Measurements from ENCODE around the gene LMX1A. TPM values are rescaled to one million over a fixed set of nuclear protein-coding genes. Genes with fewer than 3 reads are reported as not detected.

LMX1A gene
- total RNA-seq, 1 experiment from 2014 or later: not detected

DNA sequence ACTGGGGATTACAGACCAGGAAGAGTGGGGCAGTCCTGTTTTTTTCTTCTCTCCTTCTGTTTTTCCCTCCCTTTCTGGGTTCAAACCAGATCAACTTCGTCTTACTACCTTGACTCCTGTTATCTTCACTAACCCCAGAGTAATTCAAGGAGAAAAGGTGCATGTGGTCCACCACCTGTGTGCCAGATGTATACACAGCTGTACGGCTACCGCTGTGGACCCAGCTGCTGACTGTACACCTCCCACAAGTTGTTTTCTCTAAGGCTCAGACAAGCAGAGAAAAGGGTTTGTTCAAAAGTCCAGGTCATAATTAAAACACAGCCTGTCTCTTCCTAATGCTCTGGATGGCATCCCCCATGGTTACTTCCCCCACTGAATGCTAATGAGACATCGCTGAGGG lies 102.1 kb downstream of the LMX1A start:
- Histone ChIP-seq H3K4me1 (replicated peaks) (no peaks in the 10 kb centered on the region), H3K36me3 (no peaks in the 10 kb centered on the region), H3K4me3 (no peak overlapping the region), H3K27me3 (replicated peaks) (no peaks in the 10 kb centered on the region), H3K9me3 (replicated peaks) (no peaks in the 10 kb centered on the region), H3K27ac (no peak overlapping the region)
- DNase-seq (ENCODE audit: low read depth in 1 of 2, low spot score in 2 of 2): no peak

DNA sequence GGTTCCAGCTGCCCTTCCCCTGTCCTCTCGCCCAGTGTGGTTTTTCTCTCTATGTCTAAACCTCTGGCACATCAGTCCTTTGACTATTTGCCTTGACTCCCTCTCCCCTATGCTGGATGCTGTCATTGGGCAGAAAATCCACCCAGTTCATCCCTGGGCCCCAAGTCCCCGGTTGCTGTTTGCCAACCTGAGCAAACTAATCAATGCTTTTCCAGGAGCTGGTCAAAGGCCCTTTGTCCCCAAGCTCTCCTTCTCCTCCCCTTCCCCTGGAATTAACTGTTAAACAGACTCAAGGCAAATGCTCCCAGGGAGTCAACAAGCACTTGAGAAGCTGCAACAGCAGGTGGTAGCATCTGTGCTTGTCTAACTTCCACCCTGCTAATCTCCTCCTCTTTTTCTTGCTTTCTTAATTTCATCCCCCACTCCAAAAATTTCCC lies 102.7 kb downstream of the LMX1A start:
- DNase-seq (ENCODE audit: low read depth in 1 of 2, low spot score in 2 of 2): no peak
- H3K4me1 ChIP-seq (replicated peaks): no peaks in the 10 kb centered on the region
- no peaks in the 10 kb centered on the region for H3K36me3 ChIP-seq
- no peak overlapping the region for H3K4me3 ChIP-seq
- H3K27me3 ChIP-seq (replicated peaks): no peaks in the 10 kb centered on the region
- H3K9me3 ChIP-seq (replicated peaks): no peaks in the 10 kb centered on the region; the same call in 1 of the 2 replicates
- no peak overlapping the region for H3K27ac ChIP-seq

DNA sequence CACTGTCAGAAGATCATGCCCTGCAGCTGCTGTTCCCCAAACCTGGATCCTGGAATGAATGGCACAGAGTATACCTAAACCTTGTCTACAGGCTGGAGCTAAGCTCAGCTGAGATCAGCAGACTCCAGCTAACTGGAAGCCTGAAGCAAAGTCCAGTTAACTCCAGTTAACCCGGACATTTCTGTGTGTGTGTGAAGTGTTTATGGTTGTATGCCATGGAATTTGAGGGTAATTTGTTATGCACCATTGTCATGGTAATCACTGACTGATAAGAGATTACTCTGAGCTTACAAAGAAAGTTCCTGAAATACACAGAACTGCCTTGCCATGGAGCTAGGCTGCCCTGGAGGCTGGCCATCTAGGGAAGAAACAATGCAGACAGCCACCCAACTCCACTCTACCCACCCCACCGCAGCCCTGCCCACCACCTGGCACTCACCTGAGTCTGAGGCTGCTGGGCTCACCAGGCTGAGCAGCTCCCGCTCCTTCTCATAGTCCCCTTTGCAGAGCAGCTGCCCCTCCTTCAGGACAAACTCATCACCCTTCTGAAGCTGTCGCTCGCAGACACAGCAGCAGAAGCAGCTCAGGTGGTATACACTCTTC lies 107.4 kb downstream of the LMX1A start:
- H3K36me3 ChIP-seq: no peaks in the 10 kb centered on the region
- H3K4me1 ChIP-seq (replicated peaks): no peaks in the 10 kb centered on the region
- no peak for DNase-seq (ENCODE audit: low read depth in 1 of 2, low spot score in 2 of 2)
- no peaks in the 10 kb centered on the region for H3K27me3 ChIP-seq (replicated peaks)
- no peak overlapping the region for H3K4me3 ChIP-seq
- no peaks in the 10 kb centered on the region; the same call in 1 of the 2 replicates for H3K9me3 ChIP-seq (replicated peaks)
- no peak overlapping the region for H3K27ac ChIP-seq

DNA sequence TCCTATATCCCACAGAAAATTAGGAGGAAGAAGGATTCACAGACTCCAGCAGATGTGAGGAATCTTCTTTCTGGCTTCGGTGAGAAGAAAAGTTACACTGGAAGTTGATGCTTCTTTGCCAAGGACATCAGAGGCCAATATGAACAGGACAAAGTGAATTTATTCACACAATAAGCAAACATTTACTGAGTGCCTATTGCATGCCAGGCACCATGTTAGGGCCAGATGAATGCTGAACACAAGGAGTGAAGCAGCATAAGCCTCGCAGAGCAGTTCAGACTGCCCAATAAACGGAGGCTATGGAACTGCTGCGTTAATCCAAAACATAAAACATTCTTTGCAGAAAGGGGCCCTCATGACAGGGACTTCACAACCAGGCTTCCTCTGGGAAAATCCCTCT lies 114.6 kb downstream of the LMX1A start:
- Histone ChIP-seq H3K9me3 (replicated peaks) (no peaks in the 10 kb centered on the region), H3K4me1 (replicated peaks) (no peaks in the 10 kb centered on the region), H3K27ac (no peak overlapping the region), H3K36me3 (no peaks in the 10 kb centered on the region), H3K27me3 (replicated peaks) (peaks cover 6% of the 10 kb centered on the region; the same call in 1 of the 2 replicates), H3K4me3 (no peak overlapping the region)
- DNase-seq (ENCODE audit: low read depth in 1 of 2, low spot score in 2 of 2): no peak

DNA sequence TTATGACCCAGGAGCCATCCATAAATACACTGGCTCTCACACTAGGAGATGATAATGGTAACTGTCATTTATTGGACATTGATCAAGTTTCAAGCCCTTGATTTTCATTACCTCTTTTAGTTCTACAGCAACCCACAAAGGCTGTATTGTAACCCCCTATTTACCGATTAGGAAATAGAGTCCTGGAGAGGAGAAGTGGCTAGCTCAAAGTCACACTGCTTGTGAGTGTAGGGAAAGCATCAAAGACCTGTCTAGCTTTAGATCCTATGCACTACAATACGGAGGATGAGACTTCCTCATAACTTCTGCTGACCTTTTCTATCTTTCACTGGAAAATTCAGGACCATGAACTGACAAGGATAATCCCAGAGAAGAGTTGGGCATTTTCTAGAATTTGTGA lies 115.2 kb downstream of the LMX1A start:
- H3K4me3 ChIP-seq: no peak overlapping the region
- H3K36me3 ChIP-seq: no peaks in the 10 kb centered on the region
- H3K27ac ChIP-seq: no peak overlapping the region
- H3K9me3 ChIP-seq (replicated peaks): no peaks in the 10 kb centered on the region
- no peak for DNase-seq (ENCODE audit: low read depth in 1 of 2, low spot score in 2 of 2)
- H3K27me3 ChIP-seq (replicated peaks): peaks cover 6% of the 10 kb centered on the region; the same call in 1 of the 2 replicates
- no peaks in the 10 kb centered on the region for H3K4me1 ChIP-seq (replicated peaks)

DNA sequence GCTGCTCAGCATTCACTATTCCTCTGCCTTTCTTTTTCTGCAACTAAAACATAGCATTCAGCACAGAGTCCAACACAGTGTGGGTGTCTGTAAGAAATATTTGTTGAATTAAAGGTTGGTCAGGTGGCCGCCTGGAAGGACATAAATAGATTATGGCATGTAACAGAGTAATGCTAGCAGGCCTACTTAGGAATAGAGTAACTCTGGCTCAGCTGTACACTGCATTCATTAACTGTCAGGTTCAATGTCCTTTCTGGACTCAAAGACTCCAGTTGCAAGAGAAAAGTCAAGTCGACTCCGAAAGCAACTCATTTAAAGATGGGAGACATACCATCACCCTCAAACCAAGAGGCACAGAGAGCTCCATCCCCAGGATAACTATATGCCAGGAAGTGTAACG lies 116.0 kb downstream of the LMX1A start:
- Histone ChIP-seq H3K4me3 (no peak overlapping the region), H3K4me1 (replicated peaks) (no peaks in the 10 kb centered on the region), H3K9me3 (replicated peaks) (no peaks in the 10 kb centered on the region), H3K27ac (no peak overlapping the region), H3K27me3 (replicated peaks) (peaks cover 13% of the 10 kb centered on the region), H3K36me3 (no peaks in the 10 kb centered on the region)
- DNase-seq (ENCODE audit: low read depth in 1 of 2, low spot score in 2 of 2): no peak

DNA sequence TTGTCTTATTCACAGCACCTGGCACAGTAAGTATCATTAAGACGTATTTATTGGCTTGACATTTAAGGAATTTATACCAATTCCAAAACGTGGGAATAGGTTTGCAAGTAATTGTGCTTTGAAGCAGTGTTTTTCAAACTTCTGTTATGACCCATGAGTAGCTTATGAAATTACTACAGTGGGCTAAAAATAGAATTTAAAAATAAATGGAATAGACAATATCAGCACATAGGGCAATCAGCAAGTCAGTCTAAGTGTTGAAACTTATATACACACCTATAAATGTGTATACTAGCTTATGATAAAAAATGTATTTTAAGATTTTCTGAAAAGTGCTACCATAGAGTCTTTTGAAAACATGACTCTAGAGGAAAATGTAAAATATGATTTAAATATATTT lies 116.6 kb downstream of the LMX1A start:
- Histone ChIP-seq H3K4me3 (no peak overlapping the region), H3K27me3 (replicated peaks) (peaks cover 19% of the 10 kb centered on the region), H3K36me3 (no peaks in the 10 kb centered on the region), H3K9me3 (replicated peaks) (no peaks in the 10 kb centered on the region), H3K27ac (no peak overlapping the region), H3K4me1 (replicated peaks) (no peaks in the 10 kb centered on the region)
- no peak for DNase-seq (ENCODE audit: low read depth in 1 of 2, low spot score in 2 of 2)

DNA sequence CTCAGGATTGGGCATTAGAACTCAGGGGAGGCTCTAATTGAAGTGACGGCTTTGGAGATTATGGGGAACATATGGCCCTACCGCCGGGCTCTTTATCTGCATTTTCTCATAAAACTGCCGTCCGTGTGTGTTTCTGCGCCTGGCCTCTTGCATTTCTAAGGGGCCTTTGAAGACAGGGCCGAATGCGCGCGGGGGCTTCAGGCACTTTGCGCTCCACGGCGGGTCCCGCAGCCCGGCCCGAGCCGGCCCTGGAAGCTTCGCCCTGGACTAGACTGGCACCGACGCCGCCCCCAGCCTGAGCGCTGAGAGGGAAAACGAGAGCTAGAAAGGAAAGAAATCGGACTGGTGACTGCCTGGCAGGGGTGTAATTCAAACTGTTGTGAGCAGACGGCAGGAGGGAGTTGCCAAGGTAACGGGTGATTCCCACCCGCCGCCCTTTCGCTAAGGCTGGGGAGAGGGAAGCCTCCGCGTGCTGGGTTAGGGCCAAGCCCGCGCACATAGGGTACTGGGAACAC lies 120.7 kb downstream of the LMX1A start:
- no peak overlapping the region for H3K4me3 ChIP-seq

DNA sequence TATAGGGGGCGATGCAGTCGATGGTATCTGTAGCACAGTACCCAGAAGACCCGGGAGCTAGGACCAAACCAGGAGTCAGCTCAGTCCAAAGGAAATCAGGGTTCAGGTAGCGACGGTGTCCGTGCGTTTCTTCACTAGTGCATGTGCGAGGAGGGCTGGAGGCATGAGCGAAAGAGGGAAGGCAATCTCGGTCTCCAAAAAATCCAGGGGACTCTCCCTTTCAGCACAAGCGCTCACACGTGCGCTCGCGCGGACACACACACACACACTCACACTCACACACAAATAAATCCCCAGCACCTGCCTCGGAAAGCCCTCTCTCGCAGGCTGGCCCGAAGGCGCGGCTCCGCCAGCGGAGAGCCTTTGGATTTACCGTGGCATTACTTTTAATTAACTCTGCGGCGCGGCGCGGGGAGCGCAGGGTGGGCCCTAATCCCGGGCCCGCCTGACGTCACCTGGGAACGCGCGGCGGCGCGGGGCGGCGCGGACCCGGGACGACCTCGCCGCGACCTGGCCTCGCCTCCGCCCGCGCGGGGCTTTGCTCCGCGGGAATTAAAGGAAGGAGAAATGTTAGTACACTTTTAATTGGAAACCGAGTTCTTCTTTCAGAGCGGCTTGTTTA lies 121.2 kb downstream of the LMX1A start:
- no peak for DNase-seq (ENCODE audit: low read depth in 1 of 2, low spot score in 2 of 2)
- no peak overlapping the region for H3K27ac ChIP-seq
- no peaks in the 10 kb centered on the region for H3K9me3 ChIP-seq (replicated peaks)
- H3K4me1 ChIP-seq (replicated peaks): no peaks in the 10 kb centered on the region
- peaks cover 30% of the 10 kb centered on the region for H3K27me3 ChIP-seq (replicated peaks)
- H3K4me3 ChIP-seq: no peak overlapping the region
- H3K36me3 ChIP-seq: no peaks in the 10 kb centered on the region

More for the DNA sequence above, 120.7 kb downstream of the LMX1A start:
- Histone ChIP-seq H3K27me3 (replicated peaks) (peaks cover 30% of the 10 kb centered on the region), H3K4me1 (replicated peaks) (no peaks in the 10 kb centered on the region), H3K9me3 (replicated peaks) (no peaks in the 10 kb centered on the region), H3K36me3 (no peaks in the 10 kb centered on the region), H3K27ac (no peak overlapping the region)
- DNase-seq (ENCODE audit: low read depth in 1 of 2, low spot score in 2 of 2): no peak

DNA sequence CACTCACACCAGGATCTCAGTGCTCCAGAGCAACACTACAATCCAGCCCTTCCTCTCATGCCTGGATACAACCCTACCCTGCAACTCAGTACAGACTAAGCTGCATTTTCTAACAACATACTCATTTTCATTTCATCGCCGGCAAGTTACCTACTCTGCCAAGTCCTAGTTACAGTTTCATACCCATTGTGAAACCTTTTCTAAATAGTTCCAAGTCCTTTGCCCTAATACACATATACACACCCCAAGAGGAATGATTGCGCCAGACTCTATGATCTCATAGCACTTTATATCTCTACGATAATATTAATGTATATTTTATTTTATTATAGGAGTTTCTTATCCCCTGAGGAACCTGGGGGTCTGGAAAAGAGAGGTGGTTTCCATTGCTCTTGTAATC lies 122.4 kb downstream of the LMX1A start:
- no peaks in the 10 kb centered on the region for H3K36me3 ChIP-seq
- H3K4me3 ChIP-seq: no peak overlapping the region
- H3K4me1 ChIP-seq (replicated peaks): no peaks in the 10 kb centered on the region
- no peak overlapping the region for H3K27ac ChIP-seq
- H3K27me3 ChIP-seq (replicated peaks): peaks cover 30% of the 10 kb centered on the region
- no peaks in the 10 kb centered on the region for H3K9me3 ChIP-seq (replicated peaks)
- no peak for DNase-seq (ENCODE audit: low read depth in 1 of 2, low spot score in 2 of 2)

DNA sequence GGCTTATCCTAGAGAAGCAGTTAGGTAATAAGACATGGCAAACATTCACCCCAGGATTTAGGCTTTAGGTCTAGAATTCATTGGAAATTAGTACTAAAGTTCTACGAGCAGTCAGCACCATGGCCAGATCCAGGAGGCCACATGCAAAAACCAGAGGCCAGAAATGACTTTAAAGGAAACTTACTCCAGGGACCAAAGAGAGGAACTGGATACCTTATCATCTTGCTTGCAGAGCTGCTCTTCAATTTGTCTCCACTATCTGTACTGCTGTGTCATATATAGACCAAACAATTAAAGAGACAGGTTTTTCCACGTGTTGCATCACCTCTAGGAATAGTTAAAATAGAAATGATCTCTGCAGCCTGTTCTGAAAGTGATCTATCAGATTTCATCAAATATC lies 127.8 kb downstream of the LMX1A start:
- Histone ChIP-seq H3K9me3 (replicated peaks) (no peaks in the 10 kb centered on the region), H3K36me3 (no peaks in the 10 kb centered on the region), H3K4me3 (no peak overlapping the region), H3K27ac (no peak overlapping the region), H3K27me3 (replicated peaks) (peaks cover 4% of the 10 kb centered on the region; the same call in 1 of the 2 replicates), H3K4me1 (replicated peaks) (no peaks in the 10 kb centered on the region)
- DNase-seq (ENCODE audit: low read depth in 1 of 2, low spot score in 2 of 2): no peak

DNA sequence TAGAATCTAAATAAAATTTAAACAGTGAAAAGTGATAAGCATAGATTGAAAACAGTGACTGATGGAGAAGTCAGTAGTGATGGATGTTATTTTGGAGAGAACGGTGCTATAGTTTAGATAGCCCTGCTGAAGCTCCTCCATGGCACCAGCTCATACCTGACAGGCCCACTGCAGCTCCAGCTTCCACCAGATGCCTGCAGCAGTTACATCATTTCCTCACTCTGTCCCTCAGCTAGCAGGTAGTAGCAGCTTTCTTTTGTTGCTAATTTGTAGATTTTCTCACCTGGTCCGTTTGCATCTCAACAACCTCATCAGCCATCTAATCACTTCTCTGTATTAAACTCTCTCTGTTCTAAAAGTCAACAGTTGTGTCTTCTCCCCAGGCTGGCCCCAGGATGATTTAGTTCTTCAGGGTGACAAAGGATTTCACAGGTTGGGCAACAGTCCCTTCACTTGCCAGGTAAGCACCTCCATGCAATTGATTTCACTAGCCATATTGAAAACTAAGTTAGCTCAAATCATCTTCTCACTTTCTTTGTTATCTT lies 128.3 kb downstream of the LMX1A start:
- H3K4me1 ChIP-seq (replicated peaks): no peaks in the 10 kb centered on the region
- H3K9me3 ChIP-seq (replicated peaks): no peaks in the 10 kb centered on the region
- H3K4me3 ChIP-seq: no peak overlapping the region
- no peak overlapping the region for H3K27ac ChIP-seq
- H3K27me3 ChIP-seq (replicated peaks): peaks cover under 1% of the 10 kb centered on the region; the same call in 1 of the 2 replicates
- DNase-seq (ENCODE audit: low read depth in 1 of 2, low spot score in 2 of 2): no peak
- H3K36me3 ChIP-seq: no peaks in the 10 kb centered on the region

DNA sequence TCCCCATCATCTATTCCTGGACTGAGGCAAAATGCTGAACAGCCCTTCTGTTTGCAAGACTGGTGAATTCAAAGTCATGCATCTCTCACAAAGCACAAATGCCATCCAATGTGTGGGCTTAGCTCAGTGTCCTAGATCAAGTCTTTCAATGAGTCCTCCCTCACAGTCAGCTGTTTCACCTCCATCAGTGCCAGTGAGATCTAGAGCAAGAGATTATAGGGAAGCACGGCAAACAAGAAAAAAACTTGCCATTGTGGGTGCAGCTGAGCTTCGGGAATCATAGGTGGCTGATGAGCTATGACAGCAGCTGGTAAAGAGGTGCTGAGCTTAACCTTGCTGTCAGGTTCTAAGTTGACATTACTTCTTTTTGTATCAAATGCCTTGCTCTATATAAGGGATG lies 130.2 kb downstream of the LMX1A start:
- no peaks in the 10 kb centered on the region for H3K36me3 ChIP-seq
- H3K27ac ChIP-seq: no peak overlapping the region
- H3K4me3 ChIP-seq: no peak overlapping the region
- no peaks in the 10 kb centered on the region; the same call in 1 of the 2 replicates for H3K27me3 ChIP-seq (replicated peaks)
- H3K4me1 ChIP-seq (replicated peaks): no peaks in the 10 kb centered on the region
- H3K9me3 ChIP-seq (replicated peaks): no peaks in the 10 kb centered on the region
- DNase-seq (ENCODE audit: low read depth in 1 of 2, low spot score in 2 of 2): no peak

DNA sequence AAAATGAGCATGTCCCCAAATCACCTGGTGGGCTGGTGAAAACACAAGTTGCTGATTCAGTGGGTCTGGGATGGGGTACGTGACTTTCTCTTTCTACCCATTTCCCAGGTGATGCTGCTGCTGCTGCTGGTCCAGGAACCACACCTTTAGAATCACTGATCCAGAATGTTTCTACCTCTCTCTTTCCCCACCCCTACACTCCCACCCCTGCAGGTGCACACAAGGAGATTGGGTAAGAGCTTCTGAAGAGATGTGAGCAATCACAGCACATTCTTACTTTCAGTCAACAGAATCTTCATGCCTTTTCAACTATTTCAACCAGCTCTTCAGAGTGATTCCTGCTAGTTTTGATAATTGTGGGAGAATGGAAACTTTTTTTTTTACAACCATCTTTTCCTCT lies 130.9 kb downstream of the LMX1A start:
- H3K4me3 ChIP-seq: no peak overlapping the region
- no peak overlapping the region for H3K27ac ChIP-seq
- no peaks in the 10 kb centered on the region for H3K4me1 ChIP-seq (replicated peaks)
- H3K27me3 ChIP-seq (replicated peaks): no peaks in the 10 kb centered on the region; the same call in 1 of the 2 replicates
- DNase-seq (ENCODE audit: low read depth in 1 of 2, low spot score in 2 of 2): no peak
- no peaks in the 10 kb centered on the region for H3K9me3 ChIP-seq (replicated peaks)
- no peaks in the 10 kb centered on the region for H3K36me3 ChIP-seq

All from SJSA1 (cell line).